GM23338 (cell line): ENCODE results near the gene NPW. TPM values are rescaled to one million over a fixed set of nuclear protein-coding genes. Genes with fewer than 3 reads are reported as not detected.

ENCODE experiments used
- ATAC-seq: fragments of 200-7000 bp; cut with Tn5 transposase; 3 replicates; pipeline ENCODE4 v1.9.1; 2020
- DNase-seq: peaks from one replicate; pipeline ENCODE4 v3.0.0-alpha.2; 2015; ENCODE audit warnings: low spot score
- H2AFZ ChIP-seq: fragments of 200-600 bp; sonication (generic); 2 replicates; pipeline ENCODE4 v1.8.0; 2016; ENCODE audit warnings: antibody characterized with exemption, mild to moderate bottlenecking, moderate library complexity
- H3F3A ChIP-seq: fragments of 200-600 bp; sonication (generic); replicated peaks from 2 replicates; pipeline ENCODE4 v1.8.0; 2017; ENCODE audit warnings: antibody characterized with exemption, mixed run types, low read depth
- H3K27ac ChIP-seq: fragments of 200-600 bp; sonication (generic); 2 replicates; pipeline ENCODE4 v1.6.1; 2016; ENCODE audit warnings: low read depth
- H3K27me3 ChIP-seq: fragments of 200-600 bp; sonication (generic); 2 replicates; pipeline ENCODE4 v1.8.0; 2016; ENCODE audit warnings: mild to moderate bottlenecking, mixed run types, moderate library complexity; ENCODE audit not compliant: insufficient read depth
- H3K36me3 ChIP-seq: fragments of 200-600 bp; sonication (generic); 2 replicates; pipeline ENCODE4 v1.8.0; 2016; ENCODE audit warnings: mild to moderate bottlenecking; ENCODE audit not compliant: insufficient read depth
- H3K4me1 ChIP-seq: fragments of 200-600 bp; sonication (generic); 2 replicates; pipeline ENCODE4 v1.8.0; 2016; ENCODE audit warnings: mild to moderate bottlenecking, moderate library complexity; ENCODE audit not compliant: insufficient read depth
- H3K4me2 ChIP-seq: fragments of 200-600 bp; sonication (generic); 2 replicates; pipeline ENCODE4 v1.7.1; 2017; ENCODE audit warnings: mixed run types
- H3K4me3 ChIP-seq: fragments of 200-600 bp; sonication (generic); 2 replicates; pipeline ENCODE4 v1.6.1; 2016; ENCODE audit warnings: mixed run types
- H3K79me2 ChIP-seq: fragments of 200-600 bp; sonication (generic); replicated peaks from 2 replicates; pipeline ENCODE4 v1.8.0; 2017; ENCODE audit warnings: mild to moderate bottlenecking; ENCODE audit not compliant: insufficient read depth
- H3K9me2 ChIP-seq: fragments of 200-600 bp; sonication (generic); 2 replicates; pipeline ENCODE4 v1.8.0; 2017; ENCODE audit not compliant: insufficient read depth
- H4K20me1 ChIP-seq: fragments of 200-600 bp; sonication (generic); replicated peaks from 2 replicates; pipeline ENCODE4 v1.8.0; 2017; ENCODE audit warnings: mild to moderate bottlenecking; ENCODE audit not compliant: insufficient read depth
- H3K27ac Mint-ChIP-seq: 2 replicates; pipeline ENCODE4 v1.8.0; 2020; ENCODE audit warnings: inconsistent platforms, mild to moderate bottlenecking, moderate library complexity, mixed read lengths
- H3K27me3 Mint-ChIP-seq: 3 replicates; pipeline ENCODE4 v1.8.0; 2022; ENCODE audit warnings: low read depth, mild to moderate bottlenecking, moderate library complexity, mixed read lengths, inconsistent platforms; ENCODE audit not compliant: insufficient read depth, poor library complexity
- H3K36me3 Mint-ChIP-seq: 3 replicates; pipeline ENCODE4 v1.8.0; 2021; ENCODE audit warnings: low read depth, mild to moderate bottlenecking, inconsistent platforms, moderate library complexity, mixed read lengths
- H3K4me1 Mint-ChIP-seq: 3 replicates; pipeline ENCODE4 v1.8.0; 2020; ENCODE audit warnings: mild to moderate bottlenecking, inconsistent platforms, mixed read lengths
- H3K4me3 Mint-ChIP-seq: 3 replicates; pipeline ENCODE4 v1.8.0; 2021; ENCODE audit warnings: moderate library complexity, mild to moderate bottlenecking, inconsistent platforms, mixed read lengths
- H3K9me3 Mint-ChIP-seq: 3 replicates; pipeline ENCODE4 v1.8.0; 2020; ENCODE audit warnings: moderate library complexity, mild to moderate bottlenecking, inconsistent platforms, mixed read lengths
- CREB1 ChIP-seq: fragments of 250-450 bp; sonication (Bioruptor Pico); IDR thresholded peaks from 2 replicates; pipeline ENCODE4 v1.5.0; 2020; ENCODE audit warnings: low read depth, mild to moderate bottlenecking, moderate library complexity
- CTCF ChIP-seq, 2 experiments: fragments of 200-600 bp in 1 of 2; sonication (generic) in 1 of 2; conservative IDR thresholded peaks; 2 replicates each; pipeline versions ENCODE4 v1.5.1 to v1.6.1; 2016 to 2017; ENCODE audit warnings: antibody characterized with exemption in 2 of 2, low read depth in 2 of 2, mild to moderate bottlenecking in 2 of 2, moderate library complexity in 1 of 2
- POLR2AphosphoS5 ChIP-seq: IDR thresholded peaks from 2 replicates; pipeline ENCODE4 v1.6.1; 2016; ENCODE audit warnings: antibody characterized with exemption, low read depth
- ZNF462 ChIP-seq: fragments of 250-450 bp; sonication (Bioruptor Pico); IDR thresholded peaks from 2 replicates; pipeline ENCODE4 v1.5.0; 2020; ENCODE audit warnings: mild to moderate bottlenecking, moderate library complexity
- polyA plus RNA-seq: library from polyadenylated mRNA; unstranded; fragments of >200 nt; fragmentation: Nextera tagmentation; extraction: Ambion mirVana; gene quantifications from 2 replicates; pipeline ENCODE4 v1.2.1, GENCODE V29; 2016
- total RNA-seq: library from RNA; depleted of rRNA; stranded (reverse); fragments of >200 nt; shearing (Covaris generic); gene quantifications from 2 replicates; pipeline ENCODE4 v1.2.3, GENCODE V29; 2014

The NPW gene
- total and polyA plus RNA-seq, 2 experiments from 2014 or later, result 4.5 to 37.6 TPM

DNA sequence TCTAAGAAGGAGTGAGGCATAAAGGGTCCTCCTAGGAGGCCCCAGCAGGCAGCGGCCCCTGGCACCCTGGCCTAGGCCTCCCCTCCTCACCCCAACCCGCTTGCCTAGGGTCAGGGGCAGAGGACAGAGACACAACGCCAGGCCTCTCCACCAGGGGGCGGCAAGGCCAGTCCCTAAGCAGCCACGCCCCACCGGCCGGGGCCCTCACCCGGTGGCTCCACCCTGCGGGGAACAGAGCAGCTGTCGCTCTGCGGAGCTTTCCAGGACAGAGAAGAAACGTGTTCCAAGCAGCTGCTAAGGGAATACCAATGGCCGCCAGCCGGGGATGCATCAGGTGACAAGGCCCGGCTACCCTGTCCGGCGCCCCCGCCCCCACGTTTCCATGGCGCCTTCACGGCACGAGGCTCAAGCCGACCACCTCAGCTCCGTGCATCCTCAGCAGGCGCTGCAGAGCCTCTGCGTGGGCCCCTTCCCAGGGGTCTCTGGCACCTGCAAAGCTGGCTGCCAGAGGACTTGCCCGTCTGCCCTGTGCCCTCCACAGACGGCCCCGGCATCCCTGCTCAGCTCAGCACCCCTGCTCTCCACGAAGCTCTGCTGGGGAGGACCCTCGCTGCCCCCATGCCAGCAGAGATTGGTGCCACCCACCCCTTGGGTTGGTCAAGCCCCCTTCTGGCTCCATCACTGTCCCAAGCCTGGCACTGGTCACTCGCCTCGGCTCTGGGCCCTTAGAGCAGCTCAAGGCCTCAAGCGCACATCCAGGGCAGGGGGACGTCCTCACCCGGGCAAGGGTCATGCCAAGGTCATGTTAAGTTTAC lies 15.6 kb upstream of the NPW start:
- H3K27ac ChIP-seq, result peak overlapping the region; percentile 74; the same call in 1 of the 2 replicates

More for the DNA sequence above, 15.6 kb upstream of the NPW start:
- H3K36me3 ChIP-seq, result no peaks in the 10 kb centered on the region
- Mint-ChIP-seq H3K27ac (no peak overlapping the region), H3K4me1 (peaks cover 32% of the 10 kb centered on the region), H3K9me3 (no peaks in the 10 kb centered on the region), H3K27me3 (peaks cover 13% of the 10 kb centered on the region), H3K36me3 (peaks cover 29% of the 10 kb centered on the region), H3K4me3 (peak overlapping the region; percentile 30; the same call in 1 of the 3 replicates)
- peaks cover 28% of the 10 kb centered on the region; the same call in 1 of the 2 replicates for H3F3A ChIP-seq
- H3K9me2 ChIP-seq, result no peaks in the 10 kb centered on the region
- no peak overlapping the region for H2AFZ ChIP-seq
- H3K4me2 ChIP-seq, result peak overlapping the region; percentile 69; the same call in 1 of the 2 replicates
- TF ChIP-seq POLR2AphosphoS5 (peak; percentile 14; the same call in 1 of the 2 replicates), CTCF (conservative IDR thresholded peaks at IDR 0.05; ENCODE audit: low read depth in 2 of 2) (peak; percentile 95 to 99), ZNF462 (CRISPR knock-in tag) (no peak), CREB1 (peak; percentile 49; the same call in 1 of the 2 replicates)
- no peaks in the 10 kb centered on the region for H3K27me3 ChIP-seq
- peak; percentile 99 for DNase-seq
- H4K20me1 ChIP-seq, result peaks cover 38% of the 10 kb centered on the region
- ATAC-seq, result peak; percentile 91
- peak overlapping the region; percentile 42; the same call in 1 of the 2 replicates for H3K4me3 ChIP-seq
- H3K79me2 ChIP-seq, result peaks cover 39% of the 10 kb centered on the region
- peaks cover 18% of the 10 kb centered on the region for H3K4me1 ChIP-seq
